ENCODE measurements around the gene TMEM200C. TPM values are rescaled to one million over a fixed set of nuclear protein-coding genes. Genes with fewer than 3 reads are reported as not detected.

TMEM200C gene
- total and polyA plus RNA-seq, 2 experiments from 2014 or later = 13.5 to 40.8 TPM

DNA sequence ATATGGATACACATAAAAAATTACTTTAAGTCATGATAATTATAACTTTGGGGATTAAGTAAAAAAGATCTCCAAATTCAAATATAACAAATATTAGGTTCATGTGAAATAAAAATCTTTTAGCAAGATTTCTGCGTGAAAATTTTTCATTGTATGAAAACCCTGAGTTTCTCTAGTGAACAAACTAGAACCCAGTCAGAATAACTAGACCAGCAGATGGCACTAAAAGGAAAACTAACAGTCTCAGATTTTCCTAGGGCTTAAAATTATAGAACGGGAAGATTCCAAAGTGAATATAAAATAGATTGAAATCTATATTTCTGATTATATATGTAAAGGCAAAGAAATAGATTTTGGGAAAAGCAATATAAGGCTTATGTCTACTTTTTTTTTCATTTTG is 43.3 kb downstream of the TMEM200C start:
- TF ChIP-seq, protein P1, sequence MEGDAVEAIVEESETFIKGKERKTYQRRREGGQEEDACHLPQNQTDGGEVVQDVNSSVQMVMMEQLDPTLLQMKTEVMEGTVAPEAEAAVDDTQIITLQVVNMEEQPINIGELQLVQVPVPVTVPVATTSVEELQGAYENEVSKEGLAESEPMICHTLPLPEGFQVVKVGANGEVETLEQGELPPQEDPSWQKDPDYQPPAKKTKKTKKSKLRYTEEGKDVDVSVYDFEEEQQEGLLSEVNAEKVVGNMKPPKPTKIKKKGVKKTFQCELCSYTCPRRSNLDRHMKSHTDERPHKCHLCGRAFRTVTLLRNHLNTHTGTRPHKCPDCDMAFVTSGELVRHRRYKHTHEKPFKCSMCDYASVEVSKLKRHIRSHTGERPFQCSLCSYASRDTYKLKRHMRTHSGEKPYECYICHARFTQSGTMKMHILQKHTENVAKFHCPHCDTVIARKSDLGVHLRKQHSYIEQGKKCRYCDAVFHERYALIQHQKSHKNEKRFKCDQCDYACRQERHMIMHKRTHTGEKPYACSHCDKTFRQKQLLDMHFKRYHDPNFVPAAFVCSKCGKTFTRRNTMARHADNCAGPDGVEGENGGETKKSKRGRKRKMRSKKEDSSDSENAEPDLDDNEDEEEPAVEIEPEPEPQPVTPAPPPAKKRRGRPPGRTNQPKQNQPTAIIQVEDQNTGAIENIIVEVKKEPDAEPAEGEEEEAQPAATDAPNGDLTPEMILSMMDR (IDR thresholded peaks at IDR 0.05; ENCODE audit: low read depth, low read length) = no peak
- Histone ChIP-seq H3K27ac (no peak overlapping the region), H3K36me3 (no peaks in the 10 kb centered on the region), H3K4me3 (no peak overlapping the region), H3K4me1 (ENCODE audit: low read depth) (no peaks in the 10 kb centered on the region), H3K9me3 (ENCODE audit: low read depth) (no peaks in the 10 kb centered on the region), H3K27me3 (no peaks in the 10 kb centered on the region)
- no peak for DNase-seq (ENCODE audit: low read depth in 1 of 2, low spot score in 1 of 2)

DNA sequence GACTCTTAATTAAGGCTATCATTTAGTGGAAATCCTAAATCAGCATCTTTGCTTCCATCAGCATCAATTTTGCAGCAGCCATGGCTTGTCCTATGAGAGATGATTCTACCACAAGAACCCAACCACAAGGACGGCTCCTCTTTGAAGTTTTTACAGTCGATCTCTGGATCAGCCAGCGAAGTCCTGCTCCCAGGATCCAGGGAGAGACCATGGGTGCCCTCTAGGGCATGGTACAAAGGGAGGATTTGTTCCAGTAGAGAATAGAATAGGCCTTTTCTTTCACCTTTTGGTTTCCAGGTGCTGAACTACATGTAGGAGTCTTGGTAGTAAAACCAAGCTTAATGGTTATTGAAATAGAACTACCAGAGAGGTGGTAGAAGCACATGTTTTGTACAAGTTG is 52.7 kb downstream of the TMEM200C start:
- Histone ChIP-seq H3K27ac (no peak overlapping the region), H3K4me1 (ENCODE audit: low read depth) (no peaks in the 10 kb centered on the region), H3K27me3 (no peaks in the 10 kb centered on the region), H3K9me3 (ENCODE audit: low read depth) (no peaks in the 10 kb centered on the region), H3K36me3 (no peaks in the 10 kb centered on the region), H3K4me3 (no peak overlapping the region)
- TF ChIP-seq, protein P1 (IDR thresholded peaks at IDR 0.05; ENCODE audit: low read depth, low read length) = no peak
- no peak for DNase-seq (ENCODE audit: low read depth in 1 of 2, low spot score in 1 of 2)

DNA sequence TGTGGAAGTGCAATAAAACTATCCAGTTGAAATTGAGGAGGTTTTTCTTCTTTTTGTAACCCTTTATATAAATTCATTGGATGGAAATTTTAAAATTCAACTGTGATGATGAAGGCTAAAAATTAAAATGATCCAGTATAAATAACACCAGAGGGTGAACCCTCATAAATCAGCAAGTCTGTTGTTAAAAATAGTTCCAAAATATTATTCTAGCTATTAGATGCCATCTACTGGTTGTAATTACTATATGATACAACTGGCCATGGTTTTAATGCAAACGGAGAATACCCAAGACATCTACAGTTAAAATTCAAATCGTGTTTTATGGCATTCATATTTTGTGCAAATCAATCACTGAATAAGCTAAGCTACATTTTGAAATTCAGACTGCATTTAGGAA is 53.8 kb downstream of the TMEM200C start:
- H3K36me3 ChIP-seq = no peaks in the 10 kb centered on the region
- H3K4me3 ChIP-seq = no peak overlapping the region
- no peaks in the 10 kb centered on the region for H3K9me3 ChIP-seq (ENCODE audit: low read depth)
- DNase-seq (ENCODE audit: low read depth in 1 of 2, low spot score in 1 of 2) = no peak
- H3K27me3 ChIP-seq = no peaks in the 10 kb centered on the region
- TF ChIP-seq, protein P1 (IDR thresholded peaks at IDR 0.05; ENCODE audit: low read depth, low read length) = no peak
- no peaks in the 10 kb centered on the region for H3K4me1 ChIP-seq (ENCODE audit: low read depth)
- no peak overlapping the region for H3K27ac ChIP-seq

DNA sequence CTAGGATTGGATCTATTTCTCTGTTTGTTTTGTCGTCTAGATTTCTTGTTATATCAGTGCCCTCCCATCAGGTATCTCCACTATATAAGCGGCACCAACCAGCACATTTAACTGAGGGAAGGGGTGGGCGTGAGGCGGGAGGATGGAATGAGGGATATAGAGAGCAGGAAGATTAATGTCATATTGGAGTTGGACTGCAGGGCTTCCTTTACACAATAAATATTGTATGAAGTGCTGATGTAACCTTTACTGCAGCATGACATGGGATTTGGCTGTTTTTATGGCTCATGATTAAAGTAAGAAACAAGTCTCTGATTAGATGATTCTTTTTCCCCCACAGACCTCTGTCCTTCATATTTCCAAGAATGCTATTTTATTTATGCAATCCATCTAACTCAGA is 54.8 kb downstream of the TMEM200C start:
- H3K36me3 ChIP-seq = no peaks in the 10 kb centered on the region
- H3K9me3 ChIP-seq (ENCODE audit: low read depth) = no peaks in the 10 kb centered on the region
- no peak for DNase-seq (ENCODE audit: low read depth in 1 of 2, low spot score in 1 of 2)
- H3K4me1 ChIP-seq (ENCODE audit: low read depth) = no peaks in the 10 kb centered on the region
- TF ChIP-seq, protein P1 (IDR thresholded peaks at IDR 0.05; ENCODE audit: low read depth, low read length) = no peak
- no peak overlapping the region for H3K4me3 ChIP-seq
- H3K27me3 ChIP-seq = no peaks in the 10 kb centered on the region
- H3K27ac ChIP-seq = no peak overlapping the region

DNA sequence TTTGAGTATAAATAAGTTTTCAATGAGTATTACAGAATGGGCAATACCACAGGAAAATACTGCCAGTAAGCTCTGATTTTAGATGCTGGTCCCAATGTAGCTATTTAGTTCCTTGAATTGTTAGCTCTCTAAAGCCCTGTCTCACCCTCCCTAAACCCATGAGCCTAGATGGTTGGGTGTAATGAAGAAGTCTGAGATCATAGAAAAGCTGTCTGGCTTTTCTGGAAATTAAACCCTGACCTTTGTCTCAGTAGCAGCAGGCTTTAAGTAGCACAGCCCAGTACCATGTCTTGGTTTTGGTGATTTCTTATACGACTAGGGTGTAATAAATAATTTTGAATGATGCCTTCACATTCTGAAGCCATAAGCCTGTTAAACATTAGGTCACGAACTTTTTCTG is 55.3 kb downstream of the TMEM200C start:
- Histone ChIP-seq H3K4me1 (ENCODE audit: low read depth) (no peaks in the 10 kb centered on the region), H3K9me3 (ENCODE audit: low read depth) (no peaks in the 10 kb centered on the region), H3K27ac (no peak overlapping the region)

More for the DNA sequence above, 55.3 kb downstream of the TMEM200C start:
- Histone ChIP-seq H3K36me3 (no peaks in the 10 kb centered on the region), H3K4me3 (no peak overlapping the region), H3K27me3 (no peaks in the 10 kb centered on the region)
- TF ChIP-seq, protein P1 (IDR thresholded peaks at IDR 0.05; ENCODE audit: low read depth, low read length) = no peak
- DNase-seq (ENCODE audit: low read depth in 1 of 2, low spot score in 1 of 2) = no peak
